ENCODE data around the gene PDGFRB.
"Not testable (repeated sequence)": the region's sequence is repeated elsewhere in the genome, so short reads cannot be mapped to it uniquely, and the experiment has no call there.

PDGFRB gene

DNA sequence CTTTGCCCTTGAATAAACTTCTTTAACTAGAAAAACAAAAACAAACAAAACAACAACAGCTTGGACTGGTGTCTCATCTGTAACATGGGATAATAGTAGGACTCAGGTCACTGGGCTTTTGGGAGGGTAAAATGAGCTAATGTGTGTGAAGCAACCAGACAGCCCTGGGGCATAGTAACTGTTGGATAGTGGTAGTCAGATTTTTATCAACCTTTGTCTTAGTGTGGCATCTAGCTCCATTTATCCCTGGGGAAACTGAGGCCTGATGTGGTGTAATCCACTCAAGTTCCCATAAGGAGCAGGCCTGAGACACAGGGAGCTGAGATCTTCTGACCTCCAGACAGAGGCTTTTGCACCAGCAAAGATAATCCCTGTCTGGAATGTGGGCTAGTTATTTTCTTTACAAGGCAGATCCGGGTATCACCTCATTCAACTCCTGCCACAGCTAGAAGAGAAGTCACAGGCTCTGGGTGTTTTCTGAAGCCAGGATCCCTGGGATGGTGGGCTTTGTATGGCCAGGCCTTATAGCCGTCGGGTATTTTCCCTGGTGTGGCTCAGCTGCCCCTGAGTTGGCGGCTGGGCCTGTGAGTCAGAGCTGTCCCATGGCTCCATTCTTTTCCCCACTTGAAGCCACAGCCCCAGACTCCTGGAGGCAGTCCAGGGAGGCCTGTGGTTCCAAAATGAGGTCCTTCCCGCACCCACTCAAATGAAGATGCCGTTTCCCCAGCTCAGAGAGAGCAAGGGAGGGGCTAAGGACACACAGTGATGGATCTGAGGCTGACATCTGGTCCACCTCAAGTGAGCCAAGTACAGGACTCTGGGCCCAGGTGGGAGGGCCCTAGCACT is 43.2 kb downstream of the PDGFRB start:
- no peak for DNase-seq

DNA sequence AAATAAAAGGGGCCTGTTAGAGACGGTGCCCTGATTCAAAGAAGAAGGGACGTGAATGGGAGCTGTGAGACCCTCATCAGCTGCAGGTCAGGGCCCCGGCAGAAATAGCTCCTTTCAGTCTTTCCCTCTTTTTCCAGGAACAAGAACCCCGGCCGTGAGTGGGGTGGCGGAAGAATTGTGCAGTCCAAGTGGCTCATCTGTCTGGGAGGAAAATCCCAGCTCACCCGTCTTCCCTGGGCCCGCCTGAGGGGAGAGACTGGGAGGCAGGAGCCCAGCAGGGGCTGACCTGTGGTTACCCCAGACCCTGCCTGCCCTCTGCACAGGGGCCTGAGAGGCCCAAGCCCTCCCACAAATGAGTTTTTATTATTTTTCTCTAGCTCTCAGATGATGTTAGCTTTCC is 44.5 kb downstream of the PDGFRB start:
- DNase-seq = no peak

- no peak for DNase-seq
Observed at GRCh38 chr5:150109921-150110320, 45.7 kb downstream of the PDGFRB start.

- no peak for DNase-seq
Observed at GRCh38 chr5:150108711-150109514, 46.7 kb downstream of the PDGFRB start.

GRCh38 chr5:150107909-150108447 is 47.7 kb downstream of the PDGFRB start:
- no peak for DNase-seq

GRCh38 chr5:150106674-150107426 is 48.8 kb downstream of the PDGFRB start:
- DNase-seq = no peak

DNA sequence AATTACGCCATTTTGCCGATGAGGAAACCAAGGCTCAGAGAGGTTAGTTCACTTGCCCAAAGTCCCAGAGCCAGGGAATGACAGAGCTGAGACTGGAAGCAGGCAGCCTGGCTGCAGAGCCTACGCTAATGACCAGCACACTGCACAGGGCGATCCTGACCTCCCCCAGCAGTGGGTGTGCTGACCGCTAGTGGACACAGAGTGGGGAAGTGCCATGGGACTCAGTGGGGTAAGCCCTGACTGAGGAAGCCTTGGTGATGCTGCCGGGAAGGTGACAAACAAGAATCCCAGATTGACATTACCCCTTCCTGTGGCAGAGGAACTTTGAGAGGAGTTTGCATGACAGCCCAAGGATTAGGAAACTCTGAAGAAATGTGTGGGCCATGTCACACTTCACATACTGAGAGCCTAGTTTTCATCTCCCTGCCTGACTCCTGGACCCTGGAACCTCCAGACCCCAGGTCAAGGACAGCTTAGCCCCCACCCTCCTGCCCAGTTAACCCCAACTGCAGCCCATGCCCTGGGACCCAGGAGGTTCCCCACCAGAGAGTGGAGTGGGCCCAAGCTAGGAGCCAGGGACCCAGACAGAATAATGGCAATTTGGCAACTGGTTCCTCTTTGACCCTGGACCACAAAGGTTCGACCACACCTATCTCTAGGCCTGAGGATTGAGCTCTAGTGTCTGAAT is 49.6 kb downstream of the PDGFRB start:
- no peak for DNase-seq

GRCh38 chr5:150104550-150104870 is 51.1 kb downstream of the PDGFRB start:
- no peak for DNase-seq

GRCh38 chr5:150103678-150104549 is 51.7 kb downstream of the PDGFRB start:
- no peak for DNase-seq

DNA sequence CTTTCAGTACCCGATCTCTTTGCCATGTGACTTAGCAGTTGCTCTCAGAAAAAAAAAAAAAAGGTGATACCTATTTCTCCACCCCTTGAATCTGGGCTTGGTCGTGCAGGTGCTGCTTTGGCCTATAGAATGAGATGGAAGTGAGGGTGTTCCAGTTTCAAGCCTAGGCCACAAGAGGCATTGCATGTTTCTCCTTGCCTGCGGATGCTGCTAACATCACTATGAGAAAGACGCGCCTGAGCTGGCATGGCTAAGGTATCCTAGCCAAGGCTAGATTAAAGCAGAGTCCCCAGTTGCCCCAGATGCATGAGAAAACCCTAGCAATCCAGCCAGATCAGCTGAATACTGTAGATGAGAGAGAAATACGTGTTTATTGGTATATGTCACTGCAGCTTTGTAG is 54.6 kb downstream of the PDGFRB start:
- no peak for DNase-seq

DNA sequence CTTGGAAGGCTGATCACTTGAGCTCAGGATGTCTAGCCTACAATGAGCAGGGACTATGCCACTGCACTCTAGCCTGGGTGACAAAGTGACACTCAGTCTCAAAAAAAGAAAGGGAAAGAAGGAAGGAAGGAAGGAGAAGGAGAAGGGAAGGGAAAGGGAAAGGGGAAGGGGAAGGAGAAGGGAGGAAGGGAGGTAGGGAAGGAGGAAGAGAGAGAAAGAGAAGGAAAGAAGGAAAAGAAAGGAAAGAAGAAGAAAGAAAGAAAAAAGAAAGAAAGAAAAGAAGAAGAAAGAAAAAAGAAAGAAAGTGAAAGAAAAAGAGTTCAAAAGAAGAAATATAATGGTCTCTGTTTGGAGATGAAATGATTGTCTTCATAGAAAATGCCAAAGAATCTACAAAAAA is 58.5 kb downstream of the PDGFRB start:
- DNase-seq = no peak

GRCh38 chr5:150092159-150092787 is 63.4 kb downstream of the PDGFRB start:
- DNase-seq = no peak

DNA sequence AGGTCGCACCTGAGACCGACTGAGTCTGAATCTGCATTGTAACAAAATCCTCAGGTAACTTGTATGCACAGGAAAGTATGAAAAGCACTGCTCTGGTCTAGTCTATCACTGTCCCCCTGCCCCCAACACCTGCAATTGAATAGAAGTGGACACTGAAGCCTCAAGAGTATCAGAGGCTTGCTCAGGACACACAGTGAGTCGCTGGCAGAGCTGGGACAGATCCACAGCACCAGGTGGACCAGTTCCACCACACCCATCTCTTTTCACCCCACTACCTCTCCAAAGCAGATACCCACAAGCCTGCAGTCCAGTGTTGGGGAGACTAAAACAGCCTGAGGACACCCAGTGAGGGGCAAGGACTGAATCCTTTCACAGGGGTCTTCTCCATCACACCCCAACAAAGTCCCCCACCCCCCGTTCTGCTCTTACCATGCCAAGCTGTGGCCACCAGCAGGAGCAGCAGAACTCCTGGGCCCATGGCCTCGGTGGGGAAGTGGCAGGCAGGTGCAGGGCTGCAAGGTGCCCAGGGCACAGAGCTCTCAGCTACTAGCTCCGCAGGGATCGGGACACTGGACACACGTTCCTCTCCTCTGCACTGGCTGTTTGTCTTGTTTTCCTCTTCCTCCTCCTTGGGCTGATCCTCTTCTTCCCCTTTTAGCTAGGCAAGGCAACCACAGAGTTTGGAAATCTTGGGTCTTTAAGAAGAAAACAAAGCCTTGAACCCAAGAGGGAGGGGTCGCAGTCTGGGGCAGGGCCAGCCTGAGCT is 69.5 kb downstream of the PDGFRB start, which contains the start of gene CSF1R:
CSF1R (minus strand) TSS at position 605 of the 766 bp plus-strand sequence; CDS start at position 478, 127 bp downstream.
- DNase-seq = no peak

DNA sequence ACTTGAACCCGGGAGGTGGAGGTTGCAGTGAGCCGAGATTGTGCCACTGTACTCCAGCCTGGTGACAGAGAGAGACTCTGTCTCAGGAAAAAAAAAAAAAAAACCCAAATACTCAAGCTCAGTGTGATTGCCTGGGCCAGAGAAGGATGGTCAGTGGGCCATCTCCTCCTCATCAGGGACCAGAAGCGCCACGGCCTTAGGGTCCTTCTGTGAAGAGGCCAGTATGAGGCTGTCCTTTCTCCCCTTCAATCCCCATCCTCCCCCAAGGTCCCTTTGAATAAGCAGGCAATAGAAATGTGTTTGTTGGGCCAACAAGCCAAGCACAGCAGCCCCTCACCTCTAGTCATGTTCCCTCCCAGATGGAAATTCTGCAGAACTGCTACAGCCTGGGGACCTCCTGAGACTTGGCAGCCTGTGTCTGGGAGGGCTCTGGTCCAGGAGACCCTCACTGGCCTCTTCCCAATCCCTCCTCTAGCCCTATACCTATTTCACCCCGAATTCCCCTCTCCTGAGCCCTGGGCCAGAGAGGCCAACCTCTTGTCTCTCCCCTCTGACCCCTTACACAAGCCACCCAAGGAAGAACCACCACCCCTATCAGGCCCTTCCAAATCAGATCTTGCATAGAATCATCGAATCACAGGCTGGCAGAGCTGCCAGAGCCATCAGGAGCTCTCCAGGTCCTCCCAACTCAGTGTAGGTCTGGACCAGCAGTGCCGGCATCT is 70.3 kb downstream of the PDGFRB start:
- no peak for DNase-seq

DNA sequence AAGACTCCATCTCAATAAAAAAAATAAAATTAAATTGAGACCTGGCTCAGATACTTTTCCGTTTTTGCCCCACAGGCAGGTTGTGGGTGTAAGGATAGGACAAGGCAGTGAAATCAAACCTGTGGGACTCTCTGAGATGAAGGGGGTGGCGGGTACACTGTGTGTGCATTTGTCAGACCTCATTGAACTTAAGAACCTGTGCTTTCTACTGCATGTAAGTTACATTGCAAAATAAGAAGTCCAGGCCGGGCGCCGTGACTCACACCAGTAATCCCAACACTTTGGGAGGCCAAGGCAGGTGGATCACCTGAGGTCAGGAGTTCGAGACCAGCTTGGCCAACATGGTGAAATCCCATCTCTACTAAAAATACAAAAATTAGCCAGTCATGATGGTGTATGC is 70.9 kb downstream of the PDGFRB start:
- DNase-seq = not testable (repeated sequence)

GRCh38 chr5:150082889-150083288 is 72.8 kb downstream of the PDGFRB start:
- DNase-seq = no peak

GRCh38 chr5:150082374-150082773 is 73.3 kb downstream of the PDGFRB start:
- no peak for DNase-seq

GRCh38 chr5:150081541-150082283 is 73.9 kb downstream of the PDGFRB start:
- DNase-seq = no peak

Data from DMS79 (cell line).